HepG2 (cell line): Measurements from ENCODE around the gene PAFAH1B2. TPM values are rescaled to one million over a fixed set of nuclear protein-coding genes. Genes with fewer than 3 reads are reported as not detected.
A peak's percentile ranks its signal among the peaks of the same experiment; 100 is the strongest.

Experiments used
- CBX1 ChIP-seq: IDR thresholded peaks from one replicate; pipeline ENCODE4 v1.6.1; 2016; ENCODE audit warnings: antibody characterized with exemption, low read depth
- DDIT3 ChIP-seq: sonication (generic); formaldehyde crosslinking; IDR thresholded peaks from 2 replicates; pipeline ENCODE4 v1.4.0; 2020; ENCODE audit warnings: mild to moderate bottlenecking, missing genetic modification reagents
- GMEB2 ChIP-seq: IDR thresholded peaks from 2 replicates; pipeline ENCODE4 v1.6.1; 2016; ENCODE audit warnings: missing biosample characterization, missing genetic modification reagents, low read depth
- IRF2 ChIP-seq: IDR thresholded peaks from 2 replicates; pipeline ENCODE4 v1.6.1; 2018; ENCODE audit warnings: missing genetic modification reagents, missing compliant biosample characterization
- MEIS2 ChIP-seq: sonication (generic); formaldehyde crosslinking; IDR thresholded peaks from 2 replicates; pipeline ENCODE4 v1.9.0; 2021; ENCODE audit warnings: mild to moderate bottlenecking, missing genetic modification reagents
- NFIC ChIP-seq: IDR thresholded peaks from 2 replicates; pipeline ENCODE4 v1.6.1; 2012; ENCODE audit warnings: mild to moderate bottlenecking, low read length, inconsistent platforms
- SNAPC5 ChIP-seq: sonication (generic); formaldehyde crosslinking; IDR thresholded peaks from 2 replicates; pipeline ENCODE4 v1.8.1; 2023; ENCODE audit warnings: mild to moderate bottlenecking, missing genetic modification reagents, borderline replicate concordance
- SOX5 ChIP-seq: IDR thresholded peaks from 2 replicates; pipeline ENCODE4 v1.6.1; 2016; ENCODE audit warnings: borderline replicate concordance
- SP1 ChIP-seq, 2 experiments: fragments of 450-650 bp in 1 of 2; sonication (generic) in 1 of 2; formaldehyde crosslinking in 1 of 2; IDR thresholded peaks; 2 replicates each; pipeline versions ENCODE4 v1.4.0 to v1.6.1; 2016 to 2020; ENCODE audit warnings: missing genetic modification reagents in 1 of 2
- TCF12 ChIP-seq, 2 experiments: fragments of 450-650 bp in 1 of 2; sonication (generic) in 1 of 2; formaldehyde crosslinking in 1 of 2; IDR thresholded peaks; 2 replicates each; pipeline versions ENCODE4 v1.6.1 to v1.8.0; 2017 to 2022; ENCODE audit warnings: antibody characterized with exemption in 1 of 2, mild to moderate bottlenecking in 1 of 2, missing genetic modification reagents in 1 of 2, moderate library complexity in 1 of 2
- TRAFD1 ChIP-seq: sonication (generic); formaldehyde crosslinking; IDR thresholded peaks from 2 replicates; pipeline ENCODE4 v1.5.1; 2020; ENCODE audit warnings: missing genetic modification reagents, mild to moderate bottlenecking, borderline replicate concordance
- ZFY ChIP-seq: sonication (generic); formaldehyde crosslinking; IDR thresholded peaks from 2 replicates; pipeline ENCODE4 v1.4.0; 2020; ENCODE audit warnings: missing genetic modification reagents
- ZNF333 ChIP-seq: sonication (generic); formaldehyde crosslinking; IDR thresholded peaks from 2 replicates; pipeline ENCODE4 v1.4.0; 2020; ENCODE audit warnings: mild to moderate bottlenecking, missing genetic modification reagents, borderline replicate concordance
- ZNF362 ChIP-seq: sonication (generic); formaldehyde crosslinking; IDR thresholded peaks from 2 replicates; pipeline ENCODE4 v1.4.0; 2020; ENCODE audit warnings: missing genetic modification reagents, mild to moderate bottlenecking, borderline replicate concordance
- ZNF432 ChIP-seq: sonication (generic); formaldehyde crosslinking; IDR thresholded peaks from 2 replicates; pipeline ENCODE4 v1.5.0; 2020; ENCODE audit warnings: missing genetic modification reagents, mild to moderate bottlenecking, borderline replicate concordance
- ZNF460 ChIP-seq: sonication (generic); formaldehyde crosslinking; IDR thresholded peaks from 2 replicates; pipeline ENCODE4 v1.5.1; 2020; ENCODE audit warnings: missing genetic modification reagents, mild to moderate bottlenecking, borderline replicate concordance
- ZNF512 ChIP-seq: sonication (generic); formaldehyde crosslinking; IDR thresholded peaks from 2 replicates; pipeline ENCODE4 v1.4.0; 2020; ENCODE audit warnings: mild to moderate bottlenecking, missing genetic modification reagents
- ZNF546 ChIP-seq: sonication (generic); formaldehyde crosslinking; conservative IDR thresholded peaks from 2 replicates; pipeline ENCODE4 v1.8.1; 2023; ENCODE audit warnings: mild to moderate bottlenecking, missing genetic modification reagents
- ZNF652 ChIP-seq: IDR thresholded peaks from 2 replicates; pipeline ENCODE4 v1.6.1; 2016; ENCODE audit warnings: low read depth, borderline replicate concordance
- ZNF749 ChIP-seq: sonication (generic); formaldehyde crosslinking; IDR thresholded peaks from 2 replicates; pipeline ENCODE4 v1.8.0; 2022; ENCODE audit warnings: mild to moderate bottlenecking, missing genetic modification reagents, moderate library complexity, borderline replicate concordance
- polyA plus RNA-seq, 8 experiments: library from polyadenylated mRNA; depleted of rRNA in 3 of 8; stranded (reverse) in 7 of 8; unstranded in 1 of 8; fragments of >200 nt; fragmentation: Illumina TruSeq in 4 of 8; extraction: Trizol in 4 of 8; gene quantifications; 2 replicates each; pipeline versions ENCODE4 v1.2.1 to v1.2.3, GENCODE V29; 2011 to 2016; ENCODE audit warnings: low read depth in 4 of 8, missing spikeins in 1 of 8, mixed read lengths in 1 of 8; ENCODE audit not compliant: insufficient read depth in 1 of 8
- total RNA-seq, 5 experiments: library from RNA; depleted of rRNA; stranded (reverse); fragments of >200 nt; fragmentation: Illumina TruSeq; extraction: Trizol; gene quantifications; 2 replicates each; pipeline ENCODE4 v1.2.3, GENCODE V29; 2016; ENCODE audit warnings: low read depth in 1 of 5
- TF ChIP-seq, protein P1 (sequence below): conservative IDR thresholded peaks from 2 replicates; pipeline ENCODE4 v1.6.1; 2018; ENCODE audit warnings: missing genetic modification reagents

The PAFAH1B2 gene
- total and polyA plus RNA-seq, 2 of the 13 experiments (the other 11 are each of a cell fraction or from before 2014, with no cell fraction given): 28.8 to 104 TPM

DNA sequence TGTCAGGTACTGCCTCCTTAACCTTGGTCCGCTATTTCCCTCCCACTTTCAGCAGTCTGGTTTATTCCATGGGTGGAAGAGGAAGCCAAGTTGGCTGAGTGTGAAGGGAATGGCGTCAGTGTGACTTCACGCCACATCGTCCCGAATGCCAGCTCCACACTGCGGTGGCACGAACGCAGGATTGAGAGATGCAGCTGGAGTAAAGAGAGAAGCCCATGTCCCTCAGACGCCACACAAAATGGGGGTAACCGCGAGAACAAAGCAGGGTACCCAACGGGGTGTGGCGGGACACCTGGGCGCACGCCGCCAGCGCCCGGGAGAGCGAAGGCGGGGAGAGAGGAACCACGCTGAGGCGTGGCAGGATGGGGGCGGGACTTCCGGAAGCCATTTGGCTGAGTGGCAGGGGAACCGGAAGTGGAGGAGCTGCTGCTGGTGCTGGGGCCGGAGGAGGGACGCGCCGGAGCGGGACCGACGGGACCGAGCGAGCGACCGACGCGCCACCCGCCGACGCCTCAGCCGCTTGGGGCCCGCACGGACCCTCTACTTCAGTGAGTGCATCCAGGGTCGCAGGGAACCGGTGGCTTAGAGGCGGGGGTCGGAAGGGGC, at the start of gene PAFAH1B2 (continued):
- TF ChIP-seq, protein P1, sequence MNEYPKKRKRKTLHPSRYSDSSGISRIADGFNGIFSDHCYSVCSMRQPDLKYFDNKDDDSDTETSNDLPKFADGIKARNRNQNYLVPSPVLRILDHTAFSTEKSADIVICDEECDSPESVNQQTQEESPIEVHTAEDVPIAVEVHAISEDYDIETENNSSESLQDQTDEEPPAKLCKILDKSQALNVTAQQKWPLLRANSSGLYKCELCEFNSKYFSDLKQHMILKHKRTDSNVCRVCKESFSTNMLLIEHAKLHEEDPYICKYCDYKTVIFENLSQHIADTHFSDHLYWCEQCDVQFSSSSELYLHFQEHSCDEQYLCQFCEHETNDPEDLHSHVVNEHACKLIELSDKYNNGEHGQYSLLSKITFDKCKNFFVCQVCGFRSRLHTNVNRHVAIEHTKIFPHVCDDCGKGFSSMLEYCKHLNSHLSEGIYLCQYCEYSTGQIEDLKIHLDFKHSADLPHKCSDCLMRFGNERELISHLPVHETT: peak; percentile 82
- TF ChIP-seq ZNF432 (CRISPR knock-in tag): no peak
- no peak for TF ChIP-seq DDIT3
- TF ChIP-seq ZNF362 (CRISPR knock-in tag): peak; percentile 58; the same call in 1 of the 2 replicates
- TF ChIP-seq ZNF546 (CRISPR knock-in tag): no peak
- TF ChIP-seq ZNF652: no peak
- TF ChIP-seq CBX1: no peak
- TF ChIP-seq TRAFD1 (CRISPR knock-in tag): 0 out of 2 replicates have a peak, but pooled peaks have one; percentile 47
- no peak for TF ChIP-seq ZNF512 (CRISPR knock-in tag)
- TF ChIP-seq SNAPC5 (CRISPR knock-in tag): no peak
- TF ChIP-seq NFIC: no peak
- peak; percentile 30; the same call in 1 of the 2 replicates for TF ChIP-seq ZNF749
- TF ChIP-seq ZNF333: 0 out of 2 replicates have a peak, but pooled peaks have one; percentile 39
- TF ChIP-seq SP1 (IDR thresholded peaks at IDR 0.05): no peak
- TF ChIP-seq SP1 (CRISPR knock-in tag; IDR thresholded peaks at IDR 0.05): peak; percentile 56; the same call in 1 of the 2 replicates
- TF ChIP-seq TCF12 (IDR thresholded peaks at IDR 0.05): no peak
- TF ChIP-seq TCF12 (CRISPR knock-in tag; IDR thresholded peaks at IDR 0.05): peak; percentile 89
- TF ChIP-seq ZFY (CRISPR knock-in tag): no peak
- TF ChIP-seq ZNF460 (CRISPR knock-in tag): no peak
- TF ChIP-seq MEIS2 (CRISPR knock-in tag): peak; percentile 71; the same call in 1 of the 2 replicates
- TF ChIP-seq SOX5: peak; percentile 48; the same call in 1 of the 2 replicates
- peak; percentile 34; the same call in 1 of the 2 replicates for TF ChIP-seq GMEB2 (CRISPR knock-in tag)
- peak; percentile 68; the same call in 1 of the 2 replicates for TF ChIP-seq IRF2 (CRISPR knock-in tag)
